Epithelial cell of esophagus (primary cell): ENCODE data around the gene RPS6KA2.
"Not testable (repeated sequence)": the region's sequence is repeated elsewhere in the genome, so short reads cannot be mapped to it uniquely, and the experiment has no call there.

ENCODE experiments used
- DNase-seq: peaks from one replicate; pipeline ENCODE4 v3.0.0; 2010; ENCODE audit warnings: low read depth
- H3K4me3 ChIP-seq: 2 replicates; pipeline ENCODE4 v1.5.1; 2011; ENCODE audit warnings: mild to moderate bottlenecking, low read length, control low read depth
- TF ChIP-seq, protein P1 (sequence below): IDR thresholded peaks from 2 replicates; pipeline ENCODE4 v1.5.1; 2011; ENCODE audit warnings: low read depth, mild to moderate bottlenecking, low read length, control low read depth, inconsistent platforms; ENCODE audit not compliant: insufficient read depth; ENCODE audit errors: missing control alignments

RPS6KA2 gene

DNA sequence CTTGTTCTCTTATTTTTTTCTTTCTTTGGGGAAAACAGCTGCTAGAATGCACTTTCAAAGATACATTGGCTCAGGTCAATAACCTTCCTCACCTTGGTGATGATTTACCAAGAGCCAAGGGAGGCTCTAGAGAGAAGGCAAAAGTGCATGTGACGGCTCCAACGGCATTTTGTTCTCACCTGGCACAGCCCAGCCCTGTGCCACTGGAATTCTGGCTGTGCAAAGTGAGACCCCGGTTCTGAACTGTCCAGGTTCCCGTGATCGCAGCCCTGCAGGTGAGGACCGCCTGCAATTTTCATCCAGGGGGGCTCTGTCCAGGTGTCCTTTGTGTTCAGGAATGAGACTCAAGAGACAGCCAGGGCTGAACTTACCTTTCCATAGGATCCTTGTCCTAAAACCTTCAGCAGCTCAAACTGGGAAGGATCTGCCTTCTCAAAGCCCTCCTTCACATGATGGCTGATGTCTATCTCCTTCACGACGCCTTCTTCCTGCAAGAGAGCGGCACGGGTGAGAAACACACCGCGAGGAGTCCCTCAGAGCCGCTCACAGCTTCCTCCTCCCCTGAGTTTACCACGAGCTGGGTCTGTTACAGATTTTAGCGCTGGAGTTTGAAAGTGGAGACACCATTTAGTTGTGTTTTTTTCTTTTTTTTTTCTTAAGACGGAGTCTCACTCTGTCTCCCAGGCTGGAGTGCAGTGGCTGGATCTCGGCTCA lies 88.6 kb downstream of the RPS6KA2 start:
- TF ChIP-seq, protein P1, sequence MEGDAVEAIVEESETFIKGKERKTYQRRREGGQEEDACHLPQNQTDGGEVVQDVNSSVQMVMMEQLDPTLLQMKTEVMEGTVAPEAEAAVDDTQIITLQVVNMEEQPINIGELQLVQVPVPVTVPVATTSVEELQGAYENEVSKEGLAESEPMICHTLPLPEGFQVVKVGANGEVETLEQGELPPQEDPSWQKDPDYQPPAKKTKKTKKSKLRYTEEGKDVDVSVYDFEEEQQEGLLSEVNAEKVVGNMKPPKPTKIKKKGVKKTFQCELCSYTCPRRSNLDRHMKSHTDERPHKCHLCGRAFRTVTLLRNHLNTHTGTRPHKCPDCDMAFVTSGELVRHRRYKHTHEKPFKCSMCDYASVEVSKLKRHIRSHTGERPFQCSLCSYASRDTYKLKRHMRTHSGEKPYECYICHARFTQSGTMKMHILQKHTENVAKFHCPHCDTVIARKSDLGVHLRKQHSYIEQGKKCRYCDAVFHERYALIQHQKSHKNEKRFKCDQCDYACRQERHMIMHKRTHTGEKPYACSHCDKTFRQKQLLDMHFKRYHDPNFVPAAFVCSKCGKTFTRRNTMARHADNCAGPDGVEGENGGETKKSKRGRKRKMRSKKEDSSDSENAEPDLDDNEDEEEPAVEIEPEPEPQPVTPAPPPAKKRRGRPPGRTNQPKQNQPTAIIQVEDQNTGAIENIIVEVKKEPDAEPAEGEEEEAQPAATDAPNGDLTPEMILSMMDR, result no peak
- DNase-seq, result no peak
- H3K4me3 ChIP-seq, result no peak overlapping the region

- TF ChIP-seq, protein P1, result no peak
- no peak for DNase-seq
- H3K4me3 ChIP-seq, result no peak overlapping the region
Observed at GRCh38 chr6:166534658-166535406, 92.2 kb downstream of the RPS6KA2 start.

DNA sequence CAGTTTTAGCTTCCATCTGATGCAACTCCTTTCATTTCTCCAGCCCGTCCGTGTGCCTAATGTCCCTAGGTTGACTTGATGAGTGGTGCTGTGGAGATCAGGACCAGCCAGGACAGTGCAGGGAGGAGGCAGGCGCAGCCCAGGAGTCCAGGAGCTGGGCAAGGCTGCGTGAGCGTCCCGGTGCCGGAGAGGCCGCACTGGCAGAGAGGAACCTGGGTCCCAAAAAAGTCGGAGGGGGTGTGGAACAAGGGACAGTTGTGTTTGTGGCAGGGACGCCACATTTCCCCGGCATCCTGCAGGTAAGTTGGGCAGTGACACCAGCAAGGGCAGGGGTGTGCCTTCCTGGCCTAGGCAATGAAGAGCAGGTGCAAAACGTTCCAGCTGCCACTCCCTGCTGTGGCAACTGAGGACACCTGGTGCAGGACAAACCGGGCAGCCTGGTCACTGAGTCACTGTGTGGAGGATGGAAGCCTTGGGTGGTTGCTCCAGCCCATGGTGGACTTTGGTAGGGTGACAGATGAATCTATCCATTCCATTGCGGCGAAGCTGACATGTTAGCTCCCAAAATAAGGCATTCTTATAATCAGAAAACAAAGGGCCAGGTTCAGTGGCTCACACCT lies 93.7 kb downstream of the RPS6KA2 start:
- TF ChIP-seq, protein P1, result no peak
- no peak overlapping the region for H3K4me3 ChIP-seq
- DNase-seq, result no peak

DNA sequence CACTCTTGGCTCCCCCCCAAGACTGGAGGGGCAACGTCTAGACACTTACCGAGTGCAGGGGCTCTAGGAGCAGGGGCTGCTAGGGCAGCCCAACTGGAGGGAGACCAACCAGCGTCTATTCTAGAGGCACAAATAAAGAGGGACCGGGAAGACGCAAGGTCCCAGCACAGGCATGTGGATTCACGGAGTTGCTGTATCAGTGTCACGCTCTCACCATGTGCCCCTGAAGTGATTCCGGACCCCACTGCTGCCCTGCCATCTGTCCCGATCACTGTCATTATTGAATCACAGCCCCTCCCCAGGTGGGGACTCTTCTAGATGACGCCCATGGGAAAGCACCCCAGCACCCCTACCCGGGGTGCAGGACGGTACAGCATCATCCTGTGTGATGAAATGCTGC lies 94.7 kb downstream of the RPS6KA2 start:
- no peak for DNase-seq
- TF ChIP-seq, protein P1, result no peak
- no peak overlapping the region for H3K4me3 ChIP-seq

- peak; percentile 43 for DNase-seq
- no peak overlapping the region for H3K4me3 ChIP-seq
- TF ChIP-seq, protein P1, result no peak
Observed at GRCh38 chr6:166530211-166531095, 96.6 kb downstream of the RPS6KA2 start.

DNA sequence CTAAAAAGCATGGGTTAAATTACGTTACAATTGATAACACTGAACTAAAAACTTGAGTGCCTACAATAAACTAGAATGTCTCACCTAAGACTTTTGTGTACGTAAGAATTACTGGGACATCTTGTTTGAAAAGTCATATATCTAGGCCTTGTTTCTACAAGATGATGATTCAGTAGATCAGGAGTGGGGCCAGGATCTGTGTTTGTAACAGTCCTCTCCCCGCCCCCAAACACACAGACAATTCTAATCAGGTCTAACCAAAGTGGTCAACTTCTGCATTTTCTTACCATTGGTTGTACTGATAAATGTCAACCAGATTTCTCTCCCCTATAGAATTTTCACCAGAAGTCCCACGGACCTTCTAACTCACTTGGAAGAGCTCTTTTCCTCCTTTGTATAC lies 97.5 kb downstream of the RPS6KA2 start:
- DNase-seq, result no peak
- TF ChIP-seq, protein P1, result no peak
- no peak overlapping the region for H3K4me3 ChIP-seq

DNA sequence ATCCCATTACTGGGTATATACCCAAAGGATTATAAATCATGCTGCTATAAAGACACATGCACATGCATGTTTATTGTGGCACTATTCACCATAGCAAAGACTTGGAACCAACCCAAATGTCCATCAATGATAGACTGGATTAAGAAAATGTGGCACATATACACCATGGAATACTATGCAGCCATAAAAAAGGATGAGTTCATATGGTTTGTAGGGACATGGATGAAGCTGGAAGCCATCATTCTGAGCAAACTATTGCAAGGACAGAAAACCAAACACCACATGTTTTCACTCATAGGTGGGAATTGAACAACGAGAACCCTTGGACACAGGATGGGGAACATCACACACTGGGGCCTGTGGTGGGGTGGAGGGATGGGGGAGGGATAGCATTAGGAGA lies 98.0 kb downstream of the RPS6KA2 start:
- H3K4me3 ChIP-seq, DNase-seq: not testable (repeated sequence)
